ENCODE data around the gene KATNA1.
A peak's percentile ranks its signal among the peaks of the same experiment; 100 is the strongest.

The KATNA1 gene

GRCh38 chr6:149608381-149608982 lies 40.0 kb downstream of the KATNA1 start:
- DNase-seq (ENCODE audit: low read depth in 2 of 2): no peak

- no peak for DNase-seq (ENCODE audit: low read depth in 2 of 2)
Observed at GRCh38 chr6:149600508-149600907, 48.0 kb downstream of the KATNA1 start.

DNA sequence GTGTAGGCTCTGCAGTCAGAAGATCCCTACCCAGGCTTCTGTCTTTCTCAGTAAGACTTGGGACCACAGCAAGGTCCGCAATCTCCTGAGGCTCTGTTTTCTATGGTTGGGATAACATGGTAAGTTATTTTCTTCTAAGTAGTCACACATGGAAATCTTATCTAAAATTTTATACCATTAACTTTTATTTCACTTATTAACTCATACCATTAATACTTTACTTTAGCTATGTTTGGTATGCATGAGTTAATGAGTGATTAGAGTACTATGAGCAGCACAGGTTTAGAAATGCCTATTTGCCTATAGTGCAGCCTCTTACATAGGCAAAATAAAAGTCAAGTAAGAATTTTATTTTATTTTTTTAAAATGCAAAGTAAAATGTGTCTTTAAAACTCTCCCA lies 55.1 kb downstream of the KATNA1 start:
- no peak for DNase-seq (ENCODE audit: low read depth in 2 of 2)

GRCh38 chr6:149592983-149593382 lies 55.5 kb downstream of the KATNA1 start:
- DNase-seq (ENCODE audit: low read depth in 2 of 2): no peak

GRCh38 chr6:149586149-149586548 lies 62.4 kb downstream of the KATNA1 start:
- no peak for DNase-seq (ENCODE audit: low read depth in 2 of 2)

DNA sequence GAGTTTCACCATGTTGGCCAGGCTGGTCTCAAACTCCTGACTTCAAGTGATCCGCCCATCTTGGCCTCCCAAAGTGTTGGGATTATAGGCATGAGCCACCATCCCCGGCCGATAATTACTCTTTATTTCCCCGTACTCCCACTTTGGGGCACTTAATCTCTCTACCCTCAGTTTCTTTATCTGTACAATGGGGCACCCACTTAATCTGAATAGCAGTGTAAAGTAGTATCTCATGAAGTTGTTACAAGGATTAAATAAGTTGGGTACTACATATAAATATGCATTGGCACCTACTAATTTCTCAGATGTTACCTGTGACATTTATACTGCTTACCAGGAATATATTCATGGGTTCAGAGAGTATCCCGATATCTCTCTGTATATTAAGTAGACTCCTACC lies 67.2 kb downstream of the KATNA1 start:
- DNase-seq (ENCODE audit: low read depth in 2 of 2): no peak

DNA sequence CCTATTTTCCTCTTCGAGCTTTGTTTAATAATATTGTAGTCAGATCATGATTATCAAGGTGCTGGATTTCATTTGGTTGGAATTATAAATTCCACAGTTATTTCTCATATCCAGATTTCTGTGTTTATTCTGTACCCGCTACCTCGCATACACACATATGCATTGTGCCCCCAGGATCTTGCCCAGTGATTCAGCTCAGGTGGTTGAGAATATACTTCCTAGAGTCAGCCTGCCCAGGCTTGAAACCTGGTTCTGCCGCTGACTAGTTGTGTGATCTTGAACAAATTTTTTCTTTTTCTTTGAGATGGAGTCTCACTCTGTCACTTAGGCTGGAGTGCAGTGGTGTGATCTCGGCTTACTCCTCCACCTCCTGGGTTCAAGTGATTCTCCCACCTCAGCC lies 67.6 kb downstream of the KATNA1 start:
- no peak for DNase-seq (ENCODE audit: low read depth in 2 of 2)

GRCh38 chr6:149567945-149568585 lies 80.4 kb downstream of the KATNA1 start:
- no peak for DNase-seq (ENCODE audit: low read depth in 2 of 2)

DNA sequence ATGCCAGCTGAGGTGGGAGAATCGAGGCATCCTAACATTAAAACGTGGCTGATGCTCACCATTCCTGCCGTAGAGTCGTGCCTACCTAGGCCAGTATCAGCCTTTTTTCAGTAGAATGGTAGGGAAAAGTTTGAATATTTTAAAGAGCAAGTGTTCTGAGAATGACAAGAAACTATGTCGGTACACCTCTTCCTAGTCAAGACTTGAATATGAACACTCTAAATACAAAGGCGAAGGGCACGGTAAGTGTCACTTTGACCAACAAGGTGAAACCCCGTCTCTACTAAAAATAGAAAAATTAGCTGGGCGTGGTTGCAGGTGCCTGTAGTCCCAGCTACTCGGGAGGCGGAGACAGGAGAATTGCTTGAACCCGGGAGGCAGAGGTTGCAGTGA lies 81.3 kb downstream of the KATNA1 start:
- no peak for DNase-seq (ENCODE audit: low read depth in 2 of 2)

- DNase-seq (ENCODE audit: low read depth in 2 of 2): peak; percentile 26 to 30
Observed at GRCh38 chr6:149566410-149567193, 81.9 kb downstream of the KATNA1 start.

GRCh38 chr6:149565527-149566409 lies 82.7 kb downstream of the KATNA1 start, which contains the start of gene GINM1:
GINM1 (plus strand) TSS chr6:149566375; CDS start chr6:149566415, 40 bp downstream.
- peak; percentile 90 to 91 for DNase-seq (ENCODE audit: low read depth in 2 of 2)

DNA sequence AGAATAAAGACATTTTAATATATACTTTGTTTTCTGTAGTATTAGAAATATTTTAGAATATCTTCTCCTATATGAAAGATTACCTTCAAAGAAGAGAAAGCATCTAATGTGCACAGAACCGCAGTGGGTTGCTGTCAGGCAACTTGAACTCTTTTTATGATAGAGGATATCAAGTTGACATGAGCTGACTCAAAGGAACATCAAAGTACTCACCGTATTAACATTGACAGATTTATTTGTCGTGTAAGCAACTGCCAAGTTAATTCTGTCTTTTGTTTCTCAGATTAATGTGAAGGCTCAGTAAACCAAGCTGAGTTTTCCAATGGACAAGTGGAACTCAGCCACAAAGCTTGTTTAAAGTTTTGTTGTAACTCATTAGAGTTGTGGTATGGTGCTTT lies 84.6 kb downstream of the KATNA1 start:
- no peak for DNase-seq (ENCODE audit: low read depth in 2 of 2)

DNA sequence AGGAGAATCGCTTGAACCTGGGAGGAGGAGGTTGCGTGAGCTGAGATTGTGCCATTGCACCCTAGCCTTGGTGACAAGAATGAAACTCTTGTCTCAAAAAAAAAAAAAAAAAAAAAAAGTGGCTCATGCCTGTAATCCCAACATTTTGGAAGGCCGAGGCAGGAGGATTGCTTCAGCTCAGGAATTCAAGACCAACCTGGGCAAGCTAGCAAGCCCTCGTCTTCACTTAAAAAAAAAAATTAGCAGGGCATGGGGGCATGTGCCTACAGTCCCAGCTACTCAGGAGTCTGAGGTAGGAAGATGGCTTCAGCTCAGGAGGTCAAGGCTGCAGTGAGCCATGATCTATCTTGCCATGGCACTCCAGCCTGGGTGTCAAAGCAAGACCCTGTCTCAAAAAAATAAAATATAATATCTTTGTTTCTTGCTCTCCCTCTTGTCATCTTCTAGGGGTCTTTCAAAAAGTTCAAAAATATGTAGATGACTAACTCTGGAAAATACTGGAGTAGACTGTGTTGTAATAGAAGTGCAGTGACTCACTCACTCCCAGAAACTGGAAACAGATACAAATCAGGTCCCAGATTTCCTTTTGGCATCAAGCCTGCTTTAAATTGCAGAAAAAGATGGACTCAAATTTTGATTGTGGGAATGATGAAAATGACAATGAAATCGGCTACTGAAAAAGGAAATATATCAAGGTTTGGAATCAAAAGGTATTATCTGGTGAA lies 85.1 kb downstream of the KATNA1 start:
- DNase-seq (ENCODE audit: low read depth in 2 of 2): no peak

DNA sequence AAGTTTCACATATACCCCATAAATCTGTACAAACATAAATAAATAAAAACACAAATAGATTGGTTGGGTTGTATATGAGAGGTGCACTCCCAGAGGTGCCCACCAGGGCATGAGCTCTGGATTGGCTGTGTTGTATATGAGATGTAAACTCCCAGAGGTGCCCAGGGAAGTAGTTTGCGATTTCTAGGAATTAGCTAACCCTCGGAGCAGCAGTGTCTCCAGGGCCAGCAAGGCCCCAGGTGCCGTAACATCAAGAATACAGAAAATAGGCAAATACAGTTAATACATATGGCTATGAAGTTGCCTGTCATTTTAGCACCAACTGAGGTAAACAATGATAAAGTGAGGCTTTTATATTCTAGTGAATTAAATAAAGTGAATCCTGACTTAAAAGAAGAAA lies 87.8 kb downstream of the KATNA1 start:
- no peak for DNase-seq (ENCODE audit: low read depth in 2 of 2)

GRCh38 chr6:149559389-149559788 lies 89.1 kb downstream of the KATNA1 start:
- DNase-seq (ENCODE audit: low read depth in 2 of 2): no peak

DNA sequence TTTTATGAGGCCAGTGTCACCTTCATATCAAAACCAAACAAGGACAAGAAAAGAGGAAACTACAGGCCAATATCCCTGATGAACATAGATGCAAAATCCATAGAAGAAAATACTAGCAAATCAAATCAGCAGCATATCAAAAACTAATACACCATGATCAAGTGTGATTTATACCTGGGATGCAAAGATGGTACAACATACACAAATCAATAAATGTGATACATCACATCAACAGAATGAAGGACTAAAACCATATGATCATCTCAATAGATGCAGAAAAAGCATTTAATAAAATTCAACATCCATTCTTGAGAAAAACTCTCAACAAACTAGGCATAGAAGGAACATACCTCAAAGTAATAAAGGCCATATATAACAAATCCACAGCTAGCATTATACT lies 90.5 kb downstream of the KATNA1 start:
- DNase-seq (ENCODE audit: low read depth in 2 of 2): no peak

GRCh38 chr6:149551920-149552319 lies 96.6 kb downstream of the KATNA1 start:
- DNase-seq (ENCODE audit: low read depth in 2 of 2): no peak

GRCh38 chr6:149545754-149546471 lies 102.6 kb downstream of the KATNA1 start, which contains the start of gene PPIL4:
PPIL4 (minus strand) TSS chr6:149546043; CDS start chr6:149546005, 38 bp downstream.
- peak; percentile 90 to 92 for DNase-seq (ENCODE audit: low read depth in 2 of 2)

DNA sequence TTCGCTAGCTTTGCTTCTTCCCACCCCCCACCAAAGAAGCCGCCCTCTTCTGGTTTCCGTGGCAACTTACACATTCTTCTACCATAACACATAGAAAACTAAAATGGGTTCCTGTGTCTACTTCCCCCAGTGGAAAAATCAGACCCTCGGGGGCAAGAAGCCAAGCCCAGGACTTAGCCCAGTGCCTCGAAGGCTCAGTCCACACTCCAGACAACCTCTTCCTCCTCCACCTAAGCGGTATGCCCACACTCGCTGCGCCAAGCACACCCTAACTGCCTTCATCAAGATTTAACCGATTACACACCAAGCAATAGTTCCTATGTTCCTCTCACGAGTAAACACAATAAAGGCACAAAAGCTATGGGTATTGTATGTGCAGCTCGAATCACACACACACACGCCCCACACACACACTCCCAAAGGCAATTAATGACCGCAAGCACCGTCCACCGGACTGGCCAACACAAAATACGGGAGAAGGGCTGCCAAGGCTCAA lies 103.2 kb downstream of the KATNA1 start:
- DNase-seq (ENCODE audit: low read depth in 2 of 2): peak; percentile 20 to 44
